Endothelial cell of umbilical vein (primary cell): ENCODE results near the gene NOD1. TPM values are rescaled to one million over a fixed set of nuclear protein-coding genes. Genes with fewer than 3 reads are reported as not detected.

ENCODE experiments used
- BruUV-seq: library from RNA; stranded (reverse); fragments of 400-500 nt; replicated peaks from 2 replicates; lab custom pipeline; 2021; lab: Mats Ljungman, UMichigan
- CTCF ChIA-PET: fragments of 300-600, 350-600 bp; sonication (Branson Sonifier 250); formaldehyde crosslinking; loops from one replicate; lab custom pipeline; 2021; ENCODE audit warnings: antibody characterized with exemption, inconsistent platforms; lab: Charles Lee
- POLR2A ChIA-PET: fragments of 300-600, 350-600 bp; sonication (Branson Sonifier 250); formaldehyde crosslinking; loops from one replicate; lab custom pipeline; 2021; ENCODE audit warnings: antibody characterized with exemption, inconsistent platforms; lab: Charles Lee
- DNase-seq: peaks from one replicate; pipeline ENCODE4 v3.0.0-alpha.2; 2011; ENCODE audit warnings: low read depth, low spot score
- FAIRE-seq: peaks from 2 replicates; lab custom pipeline; 2011; peaks lifted over from hg19 to GRCh38; lab: Jason Lieb, UNC
- H2AFZ ChIP-seq: 2 replicates; pipeline ENCODE4 v1.6.0; 2012; ENCODE audit warnings: low read depth, low read length, control low read depth, inconsistent platforms
- H3K27ac ChIP-seq: 2 replicates; pipeline ENCODE4 v1.5.1; 2011; ENCODE audit warnings: low read depth, mild to moderate bottlenecking, control low read depth, low read length, moderate library complexity; ENCODE audit not compliant: insufficient read depth
- H3K27me3 ChIP-seq, 2 experiments: 2 replicates each; pipeline versions ENCODE4 v1.6.0 to v1.6.1; 2011; ENCODE audit warnings: low read length in 2 of 2, mixed read lengths in 1 of 2; ENCODE audit not compliant: control insufficient read depth in 2 of 2, insufficient read depth in 2 of 2
- H3K36me3 ChIP-seq, 2 experiments: 2 replicates in 1 of 2; 3 replicates in 1 of 2; pipeline ENCODE4 v1.5.1; 2011; ENCODE audit warnings: low read length in 2 of 2, mild to moderate bottlenecking in 1 of 2, moderate library complexity in 1 of 2; ENCODE audit not compliant: control insufficient read depth in 2 of 2, insufficient read depth in 2 of 2; ENCODE audit errors: extremely low read depth in 1 of 2
- H3K4me1 ChIP-seq: 3 replicates; pipeline ENCODE4 v1.5.1; 2011; ENCODE audit warnings: mild to moderate bottlenecking, low read length; ENCODE audit not compliant: control insufficient read depth, insufficient read depth; ENCODE audit errors: extremely low read depth
- H3K4me2 ChIP-seq: 2 replicates; pipeline ENCODE4 v1.6.1; 2011; ENCODE audit warnings: low read length, control low read depth, mixed read lengths; ENCODE audit not compliant: insufficient read depth
- H3K4me3 ChIP-seq, 3 experiments: fragments of 200-600 bp in 1 of 3; sonication (generic), shearing (Covaris generic) in 1 of 3; replicated peaks in 1 of 3; 2 replicates each; pipeline ENCODE4 v1.5.1; 2011 to 2016; ENCODE audit warnings: control low read depth in 3 of 3, low read length in 3 of 3, mild to moderate bottlenecking in 2 of 3, inconsistent platforms in 1 of 3, low read depth in 1 of 3, moderate library complexity in 1 of 3; ENCODE audit not compliant: insufficient read depth in 1 of 3
- H3K79me2 ChIP-seq: 2 replicates; pipeline ENCODE4 v1.6.0; 2012; ENCODE audit warnings: low read length, inconsistent platforms; ENCODE audit not compliant: control insufficient read depth, insufficient read depth
- H3K9ac ChIP-seq: replicated peaks from 2 replicates; pipeline ENCODE3; 2011; ENCODE audit warnings: low read length, control low read depth; ENCODE audit not compliant: insufficient read depth; ENCODE audit errors: extremely low read depth
- H3K9me1 ChIP-seq: replicated peaks from 3 replicates; pipeline ENCODE4 v1.6.0; 2011; ENCODE audit warnings: mild to moderate bottlenecking, low read length; ENCODE audit not compliant: control insufficient read depth, insufficient read depth; ENCODE audit errors: extremely low read depth
- H3K9me3 ChIP-seq: replicated peaks from 2 replicates; pipeline ENCODE4 v1.5.1; 2012; ENCODE audit warnings: low read length, inconsistent platforms; ENCODE audit not compliant: control insufficient read depth, insufficient read depth
- H4K20me1 ChIP-seq: replicated peaks from 2 replicates; pipeline ENCODE3; 2011; ENCODE audit warnings: mild to moderate bottlenecking, low read length; ENCODE audit not compliant: control insufficient read depth, insufficient read depth; ENCODE audit errors: extremely low read depth
- CTCF ChIP-seq, 2 donors: IDR thresholded peaks; 1 replicate in 1 of 2; 2 replicates in 1 of 2; pipeline ENCODE4 v1.5.1; 2011; ENCODE audit warnings: low read length in 2 of 2, mild to moderate bottlenecking in 2 of 2, moderate library complexity in 2 of 2, control low read depth in 1 of 2, inconsistent platforms in 1 of 2, low read depth in 1 of 2; ENCODE audit not compliant: insufficient read depth in 1 of 2; ENCODE audit errors: extremely low read depth in 1 of 2
- FOS ChIP-seq: IDR thresholded peaks from 2 replicates; pipeline ENCODE4 v1.6.1; 2011; ENCODE audit warnings: mild to moderate bottlenecking, low read length, moderate library complexity, borderline replicate concordance; ENCODE audit not compliant: insufficient read depth
- JUN ChIP-seq: IDR thresholded peaks from 2 replicates; pipeline ENCODE4 v1.6.1; 2011; ENCODE audit warnings: borderline replicate concordance, low read depth; ENCODE audit not compliant: insufficient read length, insufficient read depth
- MAX ChIP-seq: IDR thresholded peaks from 2 replicates; pipeline ENCODE4 v1.6.1; 2011; ENCODE audit not compliant: insufficient read depth, insufficient read length
- POLR2AphosphoS5 ChIP-seq: IDR thresholded peaks from 2 replicates; pipeline ENCODE4 v1.6.1; 2012; ENCODE audit warnings: low read depth, mild to moderate bottlenecking, control low read depth, low read length, moderate library complexity; ENCODE audit not compliant: insufficient read depth
- dilution Hi-C: fragments of 300-500 bp; cut with MboI; formaldehyde crosslinking; loops from one replicate; pipeline ENCODE4 v1.15.0; 2019; ENCODE audit warnings: low sequenced_read_pairs; ENCODE audit not compliant: extremely low pct_ligation_motif_present
- intact Hi-C: fragments of 100-400 bp; cut with micrococcal nuclease; formaldehyde crosslinking; loops from one replicate; pipeline ENCODE4 v1.10.0; 2022
- polyA plus RNA-seq, 4 experiments: library from polyadenylated mRNA; depleted of rRNA in 3 of 4; stranded (reverse) in 3 of 4; unstranded in 1 of 4; fragments of >200 nt; gene quantifications; 2 replicates each; pipeline versions ENCODE4 v1.2.1 to v1.2.3, GENCODE V29; 2011 to 2012; ENCODE audit warnings: missing spikeins in 1 of 4
- total RNA-seq: library from RNA; stranded (reverse); gene quantifications from 2 replicates; pipeline ENCODE4 v1.2.3, GENCODE V29; 2021

Gene NOD1
- total and polyA plus RNA-seq, 2 donors (not counting 3 experiments of a cell fraction or from before 2014, with no cell fraction given), result 22.1 to 39.2 TPM

GRCh38 chr7:30474893-30475292 lies 3.7 kb downstream of the NOD1 start:
- Histone ChIP-seq H3K9ac (no peak overlapping the region), H4K20me1 (no peaks in the 10 kb centered on the region), H3K4me2 (no peak overlapping the region), H3K4me3 (no peak overlapping the region), H3K36me3 (no peaks in the 10 kb centered on the region), H3K79me2 (peaks cover 67% of the 10 kb centered on the region), H3K4me1 (peaks cover 75% of the 10 kb centered on the region), H2AFZ (no peak overlapping the region), H3K27ac (no peak overlapping the region), H3K9me1 (no peaks in the 10 kb centered on the region), H3K9me3 (no peaks in the 10 kb centered on the region), H3K27me3 (no peaks in the 10 kb centered on the region)
- dilution Hi-C loops (no loop called here), intact Hi-C loops (no loop called here)
- BruUV-seq, result no TSS peak
- FAIRE-seq (no peak), DNase-seq (peak; percentile 30)
- TF ChIP-seq JUN, result no peak
- CTCF ChIA-PET, result interaction anchor here (1.5 kb wide), 1 partner anchor 14 kb away, joined by 3 read pairs; no protein-coding TSS in a partner anchor
- POLR2A ChIA-PET, result no interaction called here

DNA sequence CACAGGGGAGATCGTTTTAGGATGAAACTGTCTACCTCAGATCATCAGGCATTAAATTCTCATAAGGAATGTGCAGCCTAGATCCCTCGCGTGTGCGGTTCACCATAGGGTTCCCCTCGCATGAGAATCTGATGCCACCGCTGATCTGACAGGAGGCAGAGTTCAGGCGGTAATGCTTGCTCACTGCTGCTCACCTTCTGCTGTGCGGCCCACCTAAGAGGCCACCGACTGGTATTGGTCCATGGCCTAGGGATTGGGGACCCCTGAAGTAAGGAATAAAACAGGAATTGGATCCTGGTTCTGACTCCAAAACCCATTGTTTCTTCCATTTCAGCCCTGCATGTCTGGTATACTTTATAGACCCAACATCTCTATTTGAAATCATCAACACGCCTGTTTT lies 4.1 kb downstream of the NOD1 start:
- Histone ChIP-seq H3K9me3 (no peaks in the 10 kb centered on the region), H2AFZ (no peak overlapping the region), H3K27me3 (no peaks in the 10 kb centered on the region), H3K4me2 (no peak overlapping the region), H3K9ac (no peak overlapping the region), H3K79me2 (peaks cover 70% of the 10 kb centered on the region), H4K20me1 (no peaks in the 10 kb centered on the region), H3K9me1 (no peaks in the 10 kb centered on the region), H3K27ac (no peak overlapping the region), H3K4me3 (no peak overlapping the region), H3K36me3 (no peaks in the 10 kb centered on the region), H3K4me1 (peaks cover 79% of the 10 kb centered on the region)
- ChIA-PET POLR2A (no interaction called here), CTCF (interaction anchor here (1.5 kb wide), 1 partner anchor 14 kb away, joined by 3 read pairs; no protein-coding TSS in a partner anchor)
- TF ChIP-seq FOS (no peak), MAX (no peak), CTCF (IDR thresholded peaks at IDR 0.05; ENCODE audit: extremely low read depth in 1 of 2, insufficient read depth in 1 of 2, low read depth in 1 of 2, low read length in 2 of 2) (no peak), JUN (no peak), POLR2AphosphoS5 (no peak)
- FAIRE-seq (no peak), DNase-seq (no peak)
- no TSS peak for BruUV-seq
- dilution Hi-C loops, result no loop called here
- intact Hi-C loops, result no loop called here
